H4 (cell line): ENCODE results near the gene TRRAP. TPM values are rescaled to one million over a fixed set of nuclear protein-coding genes. Genes with fewer than 3 reads are reported as not detected.

Experiments used
- DNase-seq: peaks from one replicate; pipeline ENCODE4 v3.0.0-alpha.2; 2015; ENCODE audit warnings: low spot score
- total RNA-seq: library from RNA; depleted of rRNA; stranded (reverse); fragments of >200 nt; shearing (Covaris generic); gene quantifications from 2 replicates; pipeline ENCODE4 v1.2.3, GENCODE V29; 2014

Gene TRRAP
- total RNA-seq, 1 experiment from 2014 or later: 11.1 TPM

GRCh38 chr7:98988641-98989040, 110.3 kb downstream of the TRRAP start:
- DNase-seq: no peak

- no peak for DNase-seq
Observed at GRCh38 chr7:98990356-98990755, 112.0 kb downstream of the TRRAP start.

GRCh38 chr7:98991141-98991540, 112.8 kb downstream of the TRRAP start:
- no peak for DNase-seq

GRCh38 chr7:98992076-98992475, 113.7 kb downstream of the TRRAP start:
- DNase-seq: no peak

GRCh38 chr7:98993024-98993897, 114.9 kb downstream of the TRRAP start:
- DNase-seq: no peak

- no peak for DNase-seq
Observed at GRCh38 chr7:98994046-98994944, 116.0 kb downstream of the TRRAP start.

- DNase-seq: no peak
Observed at GRCh38 chr7:98995111-98995510, 116.8 kb downstream of the TRRAP start.

GRCh38 chr7:98995523-98996149, 117.3 kb downstream of the TRRAP start:
- no peak for DNase-seq

- DNase-seq: no peak
Observed at GRCh38 chr7:98996150-98996552, 117.8 kb downstream of the TRRAP start.

GRCh38 chr7:98997846-98998245, 119.5 kb downstream of the TRRAP start:
- no peak for DNase-seq

- no peak for DNase-seq
Observed at GRCh38 chr7:98998821-98999725, 120.7 kb downstream of the TRRAP start.

GRCh38 chr7:99000196-99000903, 122.0 kb downstream of the TRRAP start:
- DNase-seq: no peak

GRCh38 chr7:99000904-99001465, 122.7 kb downstream of the TRRAP start:
- no peak for DNase-seq

- DNase-seq: no peak
Observed at GRCh38 chr7:99001482-99002147, 123.3 kb downstream of the TRRAP start.

- no peak for DNase-seq
Observed at GRCh38 chr7:99002148-99002826, 124.0 kb downstream of the TRRAP start.

- no peak for DNase-seq
Observed at GRCh38 chr7:99002827-99003212, 124.5 kb downstream of the TRRAP start.

- DNase-seq: no peak
Observed at GRCh38 chr7:99003419-99003818, 125.1 kb downstream of the TRRAP start.

GRCh38 chr7:99004216-99004615, 125.9 kb downstream of the TRRAP start:
- DNase-seq: no peak
